Activated T-cell treated with anti-CD3 and anti-CD28 coated beads, Interleukin-2, amount 50 U/mL, for 72 hours (primary cell): ENCODE measurements around the gene TM4SF5. TPM values are rescaled to one million over a fixed set of nuclear protein-coding genes. Genes with fewer than 3 reads are reported as not detected.

ENCODE experiments used
- total RNA-seq, 2 donors: library from RNA; stranded (reverse); gene quantifications; one replicate each; pipeline ENCODE4 v1.2.3, GENCODE V29; 2022

TM4SF5 gene
- total RNA-seq, 2 donors from 2014 or later, result not detected

Other genes with a start within 250 kb of the TM4SF5 start
- gene MYBBP1A, start 216.5 kb upstream of the TM4SF5 start, total RNA-seq, result 10 to 100 TPM; 44.5 to 55.7 TPM
- gene GGT6, start 211.3 kb upstream of the TM4SF5 start, total RNA-seq, result not detected
- not detected for gene SMTNL2, start 187.4 kb upstream of the TM4SF5 start, total RNA-seq
- gene ALOX15, start 130.2 kb upstream of the TM4SF5 start, total RNA-seq, result under 1 TPM in 1 of 2 donors, not detected in 1; 0.26 TPM
- 100 to 1,000 TPM in 1 of 2 donors, 10 to 100 TPM in 1; 93.8 to 113 TPM for gene PELP1, start 67.7 kb upstream of the TM4SF5 start, total RNA-seq
- gene ARRB2, start 61.3 kb upstream of the TM4SF5 start, total RNA-seq, result 100 to 1,000 TPM; 216 to 258 TPM
- 10 to 100 TPM in 1 of 2 donors, 1 to 10 TPM in 1; 9.9 to 14.0 TPM for gene MED11, start 40.5 kb upstream of the TM4SF5 start, total RNA-seq
- under 1 TPM in 1 of 2 donors, not detected in 1; 0.17 TPM for gene ZMYND15, start 32.1 kb upstream of the TM4SF5 start, total RNA-seq
- gene CXCL16, start 32.0 kb upstream of the TM4SF5 start, total RNA-seq, result 1 to 10 TPM; 2.2 to 4.3 TPM
- gene VMO1, start 14.5 kb downstream of the TM4SF5 start, total RNA-seq, result 1 to 10 TPM in 1 of 2 donors, under 1 TPM in 1; 0.46 to 1.1 TPM
- gene GLTPD2, start 17.1 kb downstream of the TM4SF5 start, total RNA-seq, result not detected
- gene PSMB6, start 24.3 kb downstream of the TM4SF5 start, total RNA-seq, result 10 to 100 TPM; 56.3 to 68.7 TPM
- 10 to 100 TPM; 27.5 to 50.9 TPM for gene PLD2, start 35.3 kb downstream of the TM4SF5 start, total RNA-seq
- gene MINK1, start 61.5 kb downstream of the TM4SF5 start, total RNA-seq, result 10 to 100 TPM; 74.4 to 82.7 TPM
- 1 to 10 TPM; 3.4 to 4.7 TPM for gene C17orf107, start 127.7 kb downstream of the TM4SF5 start, total RNA-seq
- under 1 TPM; 0.60 to 0.89 TPM for gene CHRNE, start 131.2 kb downstream of the TM4SF5 start, total RNA-seq
- gene GP1BA, start 160.4 kb downstream of the TM4SF5 start, total RNA-seq, result under 1 TPM in 1 of 2 donors, not detected in 1; 0.26 TPM
- 10 to 100 TPM; 40.4 to 43.8 TPM for gene SLC25A11, start 168.2 kb downstream of the TM4SF5 start, total RNA-seq
- 100 to 1,000 TPM; 176 to 201 TPM for gene RNF167, start 168.4 kb downstream of the TM4SF5 start, total RNA-seq
- gene PFN1, start 176.6 kb downstream of the TM4SF5 start, total RNA-seq, result 1,000 to 10,000 TPM; 1,225 to 1,232 TPM
- gene ENO3, start 179.2 kb downstream of the TM4SF5 start, total RNA-seq, result 100 to 1,000 TPM in 1 of 2 donors, 10 to 100 TPM in 1; 90.0 to 102 TPM
- 100 to 1,000 TPM; 140 to 158 TPM for gene SPAG7, start 195.9 kb downstream of the TM4SF5 start, total RNA-seq
- gene CAMTA2, start 215.8 kb downstream of the TM4SF5 start, total RNA-seq, result 100 to 1,000 TPM; 206 to 207 TPM
- gene INCA1, start 225.6 kb downstream of the TM4SF5 start, total RNA-seq, result under 1 TPM in 1 of 2 donors, not detected in 1; 0.60 TPM
- gene KIF1C, start 226.1 kb downstream of the TM4SF5 start, total RNA-seq, result 10 to 100 TPM; 38.3 to 41.3 TPM